Measurements from ENCODE around the gene PPP1R15B. TPM values are rescaled to one million over a fixed set of nuclear protein-coding genes. Genes with fewer than 3 reads are reported as not detected.

PPP1R15B gene
- total and polyA plus RNA-seq, 10 of the 15 experiments (the other 5 are each of a cell fraction or from before 2014, with no cell fraction given) = 13.9 to 38.1 (median 26.5) TPM

DNA sequence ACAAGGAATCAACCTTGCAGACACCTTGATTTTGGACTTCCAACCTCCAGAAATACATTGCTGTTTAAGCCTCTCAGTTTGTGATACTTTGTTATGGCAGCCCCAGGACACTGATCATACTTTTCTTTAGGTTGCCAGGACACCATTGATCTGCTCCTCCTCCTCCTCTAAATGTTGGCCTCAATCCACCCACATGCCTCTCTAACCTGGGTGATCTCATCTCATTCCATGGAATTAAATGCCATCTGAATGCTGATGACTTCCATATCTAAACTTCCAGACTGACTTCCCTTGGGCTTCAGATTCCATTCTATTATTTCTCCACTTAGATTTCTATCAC lies 7.4 kb upstream of the PPP1R15B start:
- no peaks in the 10 kb centered on the region for H3K79me2 ChIP-seq (ENCODE audit: control insufficient read depth, insufficient read depth, low read length)
- no peak for ATAC-seq
- no peak overlapping the region for H3K4me3 ChIP-seq
- H3K27me3 ChIP-seq (replicated peaks in 1 of 2; ENCODE audit: control insufficient read depth in 2 of 2, insufficient read depth in 2 of 2, low read length in 1 of 2) = no peaks in the 10 kb centered on the region
- peaks cover 7% of the 10 kb centered on the region; the same call in 1 of the 2 replicates for H3K4me1 ChIP-seq (ENCODE audit: control insufficient read depth, insufficient read depth, low read length)
- H3K36me3 ChIP-seq (ENCODE audit: control insufficient read depth in 2 of 2, insufficient read depth in 2 of 2, low read length in 1 of 2) = peaks cover 0 to 5% of the 10 kb centered on the region in 2 experiments; a peak in 3 of 4 replicates
- FAIRE-seq = no peak
- no peak overlapping the region for H3K9ac ChIP-seq (ENCODE audit: control insufficient read depth, insufficient read depth, low read length)
- POLR2A ChIA-PET = no interaction called here
- no peaks in the 10 kb centered on the region for H3K9me3 ChIP-seq (replicated peaks; ENCODE audit: control insufficient read depth, insufficient read depth, low read length)
- CTCF ChIA-PET = interaction anchor here (1.8 to 51.8 kb wide), 3 partner anchors 12 to 72 kb away, joined by 9 to 2021 read pairs (median 61); partner anchors contain the start of gene PIK3C2B
- no peak overlapping the region for H2AFZ ChIP-seq (ENCODE audit: control insufficient read depth, low read depth, low read length)
- DNase-seq (ENCODE audit: low read depth, low spot score) = no peak
- RAD21 ChIA-PET (ENCODE audit: unreplicated experiment) = interaction anchor here (1.1 to 1.3 kb wide), 2 partner anchors 41 to 76 kb away, joined by 3 read pairs; partner anchors contain the start of gene PIK3C2B
- in situ Hi-C loops (cut with MboI) = no loop called here
- TF ChIP-seq IRF4 (IDR thresholded peaks at IDR 0.05; ENCODE audit: low read depth, low read length) (no peak), ZSCAN29 (IDR thresholded peaks at IDR 0.05) (no peak), SIX5 (IDR thresholded peaks at IDR 0.05; ENCODE audit: low read depth, low read length, severe bottlenecking) (no peak), ZNF207 (IDR thresholded peaks at IDR 0.05; ENCODE audit: borderline replicate concordance) (no peak), KLF5 (IDR thresholded peaks at IDR 0.05; ENCODE audit: partially characterized antibody) (no peak), NRF1 (conservative IDR thresholded peaks at IDR 0.05; ENCODE audit: low read depth, low read length) (no peak), YY1 (IDR thresholded peaks at IDR 0.05; ENCODE audit: low read depth, low read length) (no peak), SPI1 (IDR thresholded peaks at IDR 0.05; ENCODE audit: borderline replicate concordance, insufficient read depth, low read depth, low read length) (no peak), RAD51 (IDR thresholded peaks at IDR 0.05) (no peak), SREBF2 (IDR thresholded peaks at IDR 0.05; ENCODE audit: low read length) (no peak), EZH2 (IDR thresholded peaks at IDR 0.05; ENCODE audit: borderline replicate concordance, control insufficient read depth, low read depth, low read length) (no peak), USF2 (IDR thresholded peaks at IDR 0.05; ENCODE audit: borderline replicate concordance, low read depth, low read length) (no peak), SUZ12 (IDR thresholded peaks at IDR 0.05; ENCODE audit: unreplicated experiment) (no peak), RELA (IDR thresholded peaks at IDR 0.05; ENCODE audit: borderline replicate concordance, partially characterized antibody) (no peak), RAD21 (IDR thresholded peaks at IDR 0.05; ENCODE audit: insufficient read depth, low read depth, low read length) (no peak), JUNB (IDR thresholded peaks at IDR 0.05) (no peak), MTA2 (IDR thresholded peaks at IDR 0.05; ENCODE audit: low read depth) (no peak)
- TF ChIP-seq, protein P1, sequence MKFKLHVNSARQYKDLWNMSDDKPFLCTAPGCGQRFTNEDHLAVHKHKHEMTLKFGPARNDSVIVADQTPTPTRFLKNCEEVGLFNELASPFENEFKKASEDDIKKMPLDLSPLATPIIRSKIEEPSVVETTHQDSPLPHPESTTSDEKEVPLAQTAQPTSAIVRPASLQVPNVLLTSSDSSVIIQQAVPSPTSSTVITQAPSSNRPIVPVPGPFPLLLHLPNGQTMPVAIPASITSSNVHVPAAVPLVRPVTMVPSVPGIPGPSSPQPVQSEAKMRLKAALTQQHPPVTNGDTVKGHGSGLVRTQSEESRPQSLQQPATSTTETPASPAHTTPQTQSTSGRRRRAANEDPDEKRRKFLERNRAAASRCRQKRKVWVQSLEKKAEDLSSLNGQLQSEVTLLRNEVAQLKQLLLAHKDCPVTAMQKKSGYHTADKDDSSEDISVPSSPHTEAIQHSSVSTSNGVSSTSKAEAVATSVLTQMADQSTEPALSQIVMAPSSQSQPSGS (IDR thresholded peaks at IDR 0.05; ENCODE audit: low read length) = no peak
- H3K4me2 ChIP-seq (ENCODE audit: control insufficient read depth, insufficient read depth) = no peak overlapping the region
- intact Hi-C loops (cut with micrococcal nuclease; ENCODE audit: unreplicated experiment) = no loop called here
- H3K27ac ChIP-seq (ENCODE audit: control insufficient read depth, insufficient read depth) = no peak overlapping the region
- no TSS peak for BruUV-seq (replicated peaks)
- no peaks in the 10 kb centered on the region for H4K20me1 ChIP-seq (ENCODE audit: control insufficient read depth, insufficient read depth)
- SMC1A ChIA-PET (ENCODE audit: uncharacterized antibody, unreplicated experiment) = interaction anchor here (0.7 kb wide), 1 partner anchor 18 kb away, joined by 4 read pairs; no protein-coding TSS in a partner anchor

All from GM12878 (cell line).